Activated T-helper 1 cell treated with anti-CD3 and anti-CD28 coated beads, Interleukin-12 subunit alpha, Interleukin-12 subunit beta, Interleukin-2, Interleukin-4 antibody, amounts not matched to agents 30 ng/mL and 10 ng/mL and 1 ng/mL, durations not matched to agents 14 hours and 24 hours and 36 hours (primary cell): ENCODE data around the gene SYN1. TPM values are rescaled to one million over a fixed set of nuclear protein-coding genes. Genes with fewer than 3 reads are reported as not detected.

Experiments used
- DNase-seq: peaks from one replicate; pipeline ENCODE4 v3.0.0; 2021; ENCODE audit warnings: low spot score
- H3K27ac Mint-ChIP-seq: one replicate; pipeline ENCODE4 v1.8.0; 2021; ENCODE audit warnings: mild to moderate bottlenecking, mixed read lengths
- H3K27me3 Mint-ChIP-seq: one replicate; pipeline ENCODE4 v1.8.0; 2022; ENCODE audit warnings: mild to moderate bottlenecking, moderate library complexity, mixed read lengths; ENCODE audit not compliant: insufficient read depth
- H3K36me3 Mint-ChIP-seq: one replicate; pipeline ENCODE4 v1.8.0; 2021; ENCODE audit warnings: low read depth, mixed read lengths
- H3K4me1 Mint-ChIP-seq: one replicate; pipeline ENCODE4 v1.8.0; 2021; ENCODE audit warnings: low read depth, mixed read lengths
- H3K4me3 Mint-ChIP-seq: one replicate; pipeline ENCODE4 v1.8.0; 2021; ENCODE audit warnings: mild to moderate bottlenecking, moderate library complexity, mixed read lengths
- H3K9me3 Mint-ChIP-seq: one replicate; pipeline ENCODE4 v1.8.0; 2021; ENCODE audit warnings: mixed read lengths
- intact Hi-C: fragments of 100-400 bp; cut with micrococcal nuclease; formaldehyde crosslinking; loops from one replicate; pipeline ENCODE4 v1.15.1; 2024
- total RNA-seq: library from RNA; stranded (reverse); gene quantifications from 2 replicates; pipeline ENCODE4 v1.2.3, GENCODE V29; 2022

The SYN1 gene
- total RNA-seq, 1 donor from 2014 or later = 0.21 TPM

DNA sequence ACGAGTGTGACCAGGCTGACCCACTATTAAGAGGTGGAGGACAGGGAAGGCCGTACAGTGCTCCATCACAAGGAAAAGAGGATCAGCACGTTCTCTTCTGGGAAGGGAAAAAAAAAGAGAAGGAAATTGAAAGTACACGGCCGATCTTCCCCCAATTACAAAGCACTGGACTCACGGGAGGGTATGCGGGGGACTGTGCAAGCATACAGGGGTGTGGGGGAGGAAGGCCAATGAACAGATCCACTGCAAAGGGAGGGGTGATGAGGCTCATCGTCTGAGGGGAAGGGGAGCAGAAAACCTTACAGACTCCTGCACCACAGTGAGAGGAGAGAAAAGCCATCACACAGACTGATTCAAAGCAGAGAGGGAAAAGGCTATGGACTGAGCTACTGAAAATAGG lies 29.6 kb upstream of the SYN1 start:
- H3K27ac Mint-ChIP-seq = peak overlapping the region; percentile 95
- peaks cover 73% of the 10 kb centered on the region for H3K4me1 Mint-ChIP-seq
- H3K4me3 Mint-ChIP-seq = peak overlapping the region; percentile 95
- H3K36me3 Mint-ChIP-seq = peaks cover 60% of the 10 kb centered on the region
- no peak for DNase-seq
- H3K27me3 Mint-ChIP-seq = no peaks in the 10 kb centered on the region
- no peaks in the 10 kb centered on the region for H3K9me3 Mint-ChIP-seq
- intact Hi-C loops = loop anchor here (2.0 kb wide), 1 partner anchor 14 kb away; no protein-coding TSS in a partner anchor

DNA sequence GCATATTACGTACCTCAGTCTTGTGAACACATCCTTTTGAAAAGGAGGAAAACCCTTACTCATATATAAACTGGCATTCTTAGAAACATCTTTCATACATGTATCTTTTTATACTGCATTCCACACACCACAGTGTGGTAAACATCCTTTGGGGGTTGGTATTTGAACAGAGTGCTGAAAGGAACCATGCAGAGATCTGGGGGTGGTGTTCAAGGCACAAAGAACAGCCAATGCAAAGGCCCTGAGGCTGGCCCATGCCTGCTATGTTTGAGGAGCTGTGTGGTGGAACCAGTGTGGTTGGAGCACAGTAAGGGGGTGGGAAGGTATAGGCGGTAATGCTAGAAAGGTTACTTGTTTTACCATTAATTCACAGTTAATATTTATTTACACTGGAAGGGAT lies 28.7 kb upstream of the SYN1 start:
- peaks cover 58% of the 10 kb centered on the region for H3K36me3 Mint-ChIP-seq
- peaks cover 72% of the 10 kb centered on the region for H3K4me1 Mint-ChIP-seq
- intact Hi-C loops = loop anchor here (1.0 to 2.0 kb wide), 2 partner anchors 13 to 14 kb away; no protein-coding TSS in a partner anchor
- peak overlapping the region; percentile 95 for H3K27ac Mint-ChIP-seq
- no peak for DNase-seq
- H3K9me3 Mint-ChIP-seq = no peaks in the 10 kb centered on the region
- H3K27me3 Mint-ChIP-seq = no peaks in the 10 kb centered on the region
- H3K4me3 Mint-ChIP-seq = peak overlapping the region; percentile 95

DNA sequence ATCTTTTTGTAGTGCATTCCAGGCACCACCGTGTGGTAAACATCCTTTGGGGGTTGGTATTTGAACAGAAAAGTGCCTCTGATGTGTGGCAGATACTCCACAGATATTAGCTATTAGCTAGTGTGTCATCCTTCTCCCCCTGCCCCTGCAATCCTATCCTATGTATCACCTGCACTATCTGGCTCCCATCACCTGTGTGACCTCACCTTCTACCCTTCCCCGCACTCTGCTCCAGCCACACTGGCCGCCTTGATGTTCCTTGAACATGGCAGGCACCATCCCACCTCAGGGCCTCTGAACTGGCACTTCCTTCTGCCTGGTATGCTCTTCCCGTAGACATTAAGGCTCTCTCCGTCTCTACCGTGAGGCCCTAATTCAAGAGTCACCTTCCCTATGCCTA lies 27.0 kb upstream of the SYN1 start:
- Mint-ChIP-seq H3K27ac (no peak overlapping the region), H3K4me3 (peak overlapping the region; percentile 20), H3K9me3 (no peaks in the 10 kb centered on the region), H3K4me1 (peaks cover 55% of the 10 kb centered on the region), H3K27me3 (no peaks in the 10 kb centered on the region), H3K36me3 (peaks cover 46% of the 10 kb centered on the region)
- no peak for DNase-seq
- intact Hi-C loops = no loop called here

DNA sequence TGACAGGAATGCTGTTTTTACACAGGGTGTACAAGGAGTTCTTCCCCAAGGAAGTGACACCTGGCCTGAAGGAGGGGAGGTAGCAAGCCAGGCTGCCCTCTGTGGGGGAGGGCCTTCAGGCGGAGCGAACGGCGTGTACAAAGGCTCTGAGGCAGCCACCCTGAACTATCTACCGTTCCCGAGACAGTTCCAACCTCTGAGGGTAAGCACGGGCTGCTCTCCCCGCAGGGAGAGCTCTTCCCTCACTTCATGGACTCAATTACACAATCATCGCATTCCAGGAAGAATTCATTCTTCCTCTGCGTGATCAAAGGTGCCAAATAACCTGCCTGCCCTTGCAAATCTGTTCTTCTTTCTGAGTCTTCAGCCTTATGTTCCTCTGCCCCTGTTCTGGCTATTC lies 25.9 kb upstream of the SYN1 start:
- Mint-ChIP-seq H3K27me3 (no peaks in the 10 kb centered on the region), H3K27ac (peak overlapping the region; percentile 23), H3K9me3 (no peaks in the 10 kb centered on the region), H3K4me3 (no peak overlapping the region), H3K36me3 (peaks cover 43% of the 10 kb centered on the region), H3K4me1 (peaks cover 44% of the 10 kb centered on the region)
- no peak for DNase-seq
- intact Hi-C loops = no loop called here

DNA sequence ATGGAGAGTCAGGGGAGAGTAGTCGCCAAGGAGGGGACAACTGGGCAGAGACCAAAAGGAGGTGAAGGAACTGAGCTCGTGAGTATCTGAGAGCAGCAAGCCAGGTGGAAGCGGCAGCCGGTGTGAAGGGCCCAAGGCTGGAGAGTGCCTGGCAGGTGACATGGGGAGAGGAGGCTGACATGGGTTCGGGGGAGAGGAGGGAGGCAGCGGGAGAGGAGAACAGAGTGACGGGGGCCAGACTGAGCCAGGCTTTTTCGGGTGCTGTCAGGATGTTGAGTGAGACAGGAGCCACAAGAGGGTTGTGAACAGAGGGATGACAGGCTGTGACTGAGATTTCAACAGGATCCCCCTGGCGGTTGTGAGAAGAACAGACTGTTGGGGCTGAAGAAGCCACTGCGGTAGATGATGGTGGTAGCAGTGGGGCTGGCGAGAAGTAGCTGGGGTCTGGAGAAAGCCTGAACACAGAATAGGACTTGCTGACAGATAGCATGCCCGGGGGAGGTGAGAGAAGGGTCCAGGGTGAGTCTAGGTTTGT lies 25.0 kb upstream of the SYN1 start:
- peaks cover 47% of the 10 kb centered on the region for H3K4me1 Mint-ChIP-seq
- H3K4me3 Mint-ChIP-seq = no peak overlapping the region
- H3K27ac Mint-ChIP-seq = no peak overlapping the region
- no peak for DNase-seq
- H3K27me3 Mint-ChIP-seq = no peaks in the 10 kb centered on the region
- peaks cover 8% of the 10 kb centered on the region for H3K9me3 Mint-ChIP-seq
- intact Hi-C loops = no loop called here
- H3K36me3 Mint-ChIP-seq = peaks cover 51% of the 10 kb centered on the region

DNA sequence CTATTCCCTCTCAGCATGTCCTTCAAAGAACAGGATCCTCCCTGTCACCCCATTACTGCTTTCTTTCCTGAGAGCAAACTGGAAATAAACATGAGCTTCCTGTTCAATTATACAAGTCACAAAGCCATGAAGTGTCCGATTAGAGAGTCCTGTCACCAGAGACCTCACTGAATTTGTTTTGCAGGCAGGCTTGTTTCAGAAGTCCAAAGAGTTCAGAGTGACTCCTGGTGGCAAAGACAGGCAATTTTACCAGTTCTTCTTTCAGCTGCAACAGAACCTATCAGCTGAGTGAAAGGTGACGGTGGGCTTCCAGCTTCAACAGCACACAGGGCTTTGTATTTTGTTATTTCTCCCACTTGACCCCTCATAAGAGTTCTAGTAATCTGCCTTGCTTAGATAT lies 24.3 kb upstream of the SYN1 start:
- Mint-ChIP-seq H3K9me3 (peaks cover 10% of the 10 kb centered on the region), H3K27me3 (no peaks in the 10 kb centered on the region), H3K27ac (no peak overlapping the region), H3K4me1 (peaks cover 43% of the 10 kb centered on the region), H3K36me3 (peaks cover 52% of the 10 kb centered on the region), H3K4me3 (no peak overlapping the region)
- no peak for DNase-seq
- intact Hi-C loops = no loop called here

DNA sequence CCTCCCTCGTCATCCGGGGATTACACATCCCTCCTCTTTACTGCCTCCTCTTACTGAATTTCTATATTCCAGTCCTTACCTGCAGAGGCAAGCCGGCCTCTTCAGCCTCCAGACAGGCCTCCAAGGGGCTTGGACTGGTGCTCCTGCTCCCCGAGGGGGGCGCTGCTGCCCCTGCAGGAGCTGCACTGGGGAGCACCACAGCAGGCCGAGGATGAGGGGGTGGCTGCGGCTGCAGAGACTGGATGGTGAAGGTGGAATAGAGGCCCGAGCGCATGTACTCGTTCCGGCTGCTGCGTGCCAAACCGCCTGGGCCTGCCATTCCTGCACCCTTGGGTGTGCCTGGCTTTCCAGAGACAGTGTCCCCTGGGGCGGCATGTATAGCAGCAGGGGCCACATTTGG lies 19.2 kb upstream of the SYN1 start:
- Mint-ChIP-seq H3K27me3 (no peaks in the 10 kb centered on the region), H3K4me1 (peaks cover 23% of the 10 kb centered on the region), H3K9me3 (peaks cover 10% of the 10 kb centered on the region), H3K4me3 (peak overlapping the region; percentile 67), H3K27ac (no peak overlapping the region), H3K36me3 (peaks cover 48% of the 10 kb centered on the region)
- intact Hi-C loops = no loop called here
- DNase-seq = no peak

DNA sequence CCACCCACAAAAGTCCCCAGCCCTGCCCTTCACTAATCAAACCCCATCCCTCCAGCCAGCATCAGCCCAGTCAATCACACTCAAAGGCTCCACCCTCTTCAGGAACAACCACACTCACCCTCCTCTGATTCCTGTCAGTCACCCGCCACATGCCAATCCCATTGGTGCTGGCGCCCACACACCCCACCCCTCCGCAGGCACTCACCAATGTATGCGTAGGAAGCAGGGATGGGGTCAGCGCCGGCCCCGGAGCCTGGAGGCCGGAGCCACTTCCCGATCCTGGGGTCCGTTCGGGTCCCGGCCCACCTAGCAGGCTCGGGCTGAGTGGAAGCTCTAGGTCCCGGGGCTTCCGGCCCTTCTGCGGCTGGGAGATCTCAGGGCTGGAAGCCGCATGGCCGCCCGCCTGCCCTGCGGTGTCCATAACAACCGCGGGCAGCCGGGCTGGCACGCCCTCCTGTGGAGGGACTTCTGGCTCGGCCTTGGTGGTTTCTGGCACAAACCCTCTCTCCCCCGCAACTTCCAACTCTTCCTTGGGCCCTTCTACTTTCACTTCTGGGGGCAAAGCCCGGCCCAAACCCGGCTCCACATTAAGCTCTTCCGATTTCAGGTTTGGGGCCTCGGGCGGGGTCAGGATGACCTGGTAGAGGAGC lies 18.0 kb upstream of the SYN1 start:
- Mint-ChIP-seq H3K27ac (peak overlapping the region; percentile 40), H3K27me3 (peaks cover 2% of the 10 kb centered on the region), H3K4me3 (peak overlapping the region; percentile 67), H3K4me1 (peaks cover 23% of the 10 kb centered on the region), H3K9me3 (peaks cover 10% of the 10 kb centered on the region), H3K36me3 (peaks cover 48% of the 10 kb centered on the region)
- DNase-seq = no peak
- intact Hi-C loops = no loop called here

DNA sequence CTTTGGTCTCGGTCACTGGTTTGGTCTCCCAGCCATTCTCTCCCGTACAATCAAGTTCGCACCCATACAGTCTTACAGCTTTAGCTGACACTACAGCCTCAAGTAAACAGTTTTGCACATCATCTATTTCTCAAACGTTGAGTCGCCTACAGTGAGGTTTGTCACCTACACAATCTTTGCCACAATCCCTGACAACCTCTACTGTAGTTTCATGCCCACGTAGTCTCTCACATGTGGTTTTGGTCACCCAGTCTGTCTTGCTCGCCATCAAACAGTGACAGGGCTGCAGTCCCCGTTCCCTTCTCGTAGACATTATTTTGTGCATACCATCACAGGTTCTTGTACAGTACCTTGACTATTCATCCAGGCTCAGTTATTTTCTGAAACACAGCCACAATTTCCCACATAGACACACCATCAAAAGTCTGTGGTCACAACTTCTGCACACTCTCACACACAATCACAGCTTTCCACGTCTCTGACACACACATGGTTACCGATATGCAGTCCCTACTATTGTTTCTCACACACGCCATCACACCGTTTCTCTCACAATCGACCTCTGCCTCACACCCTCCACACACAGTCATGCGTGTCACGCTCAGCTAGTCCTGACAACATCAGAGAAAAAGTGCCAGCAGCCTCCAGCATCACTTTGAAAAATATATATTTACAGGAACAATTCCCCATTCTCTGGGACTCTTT lies 15.4 kb upstream of the SYN1 start:
- Mint-ChIP-seq H3K27ac (no peak overlapping the region), H3K4me3 (no peak overlapping the region), H3K27me3 (peaks cover 2% of the 10 kb centered on the region), H3K36me3 (peaks cover 36% of the 10 kb centered on the region), H3K4me1 (peaks cover 25% of the 10 kb centered on the region), H3K9me3 (peaks cover 6% of the 10 kb centered on the region)
- DNase-seq = no peak
- intact Hi-C loops = loop anchor here (1.0 to 2.0 kb wide), 4 partner anchors 13 to 74 kb away; partner anchors contain the start of gene ARAF

DNA sequence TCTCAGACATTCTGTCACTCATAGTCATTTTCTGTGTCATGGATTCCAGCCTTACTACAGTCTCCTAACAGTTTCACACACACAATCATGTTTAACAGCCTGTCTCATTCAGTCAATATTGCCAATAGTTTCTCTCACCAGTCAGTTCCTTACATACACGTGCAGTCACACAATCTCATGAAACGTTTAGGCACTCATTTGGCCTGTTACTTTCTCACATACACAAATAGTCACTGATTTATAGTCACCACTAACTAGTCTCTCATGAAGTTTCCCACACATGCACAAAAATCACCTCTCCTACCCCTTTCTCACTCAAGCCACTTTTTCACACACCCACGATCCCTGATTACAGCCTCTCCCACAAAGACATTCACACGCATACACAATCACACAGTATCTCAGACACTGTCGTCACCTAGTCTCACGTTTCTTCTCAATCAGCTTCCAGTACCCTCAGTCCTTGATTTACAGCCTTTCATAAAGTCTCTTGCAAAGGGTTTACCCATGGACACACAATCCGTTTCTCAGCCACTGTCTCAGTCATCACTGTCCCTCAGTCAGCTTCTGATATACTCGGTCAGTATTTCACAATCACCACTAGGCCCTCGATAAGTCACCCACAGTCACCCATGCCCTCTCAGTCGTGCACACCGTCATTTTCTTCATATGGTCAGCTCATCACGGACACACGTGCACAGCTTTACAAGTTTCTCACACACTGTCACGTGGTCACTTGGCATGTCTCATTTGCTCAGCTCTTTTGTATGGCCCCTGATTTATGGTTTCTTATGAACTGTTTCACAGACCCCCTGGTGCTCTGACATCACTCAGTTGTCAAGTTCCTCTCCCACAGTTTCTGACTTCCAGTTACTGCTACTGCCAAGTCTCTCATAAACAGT lies 14.3 kb upstream of the SYN1 start:
- no peak overlapping the region for H3K27ac Mint-ChIP-seq

DNA sequence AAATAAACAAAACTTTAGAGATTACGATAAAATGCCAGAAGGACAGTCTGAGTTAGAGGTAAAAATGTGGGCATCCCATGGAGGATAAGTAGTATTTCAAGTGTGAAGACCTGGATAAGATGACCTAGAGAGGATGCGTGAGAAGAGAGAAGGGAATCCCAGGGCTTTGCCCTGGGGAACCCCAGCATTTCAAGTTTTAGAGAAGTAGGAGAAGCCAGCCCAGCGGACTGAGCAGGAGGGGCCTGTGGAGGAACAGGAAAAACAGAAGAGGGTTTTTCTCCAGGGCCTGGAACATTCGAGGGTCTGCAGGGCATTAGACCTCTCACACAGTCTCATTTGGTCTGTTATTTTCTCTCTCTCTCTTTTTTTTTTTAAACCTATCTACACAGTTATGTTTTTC lies 13.0 kb upstream of the SYN1 start:
- Mint-ChIP-seq H3K4me1 (peaks cover 23% of the 10 kb centered on the region), H3K9me3 (no peaks in the 10 kb centered on the region), H3K36me3 (peaks cover 16% of the 10 kb centered on the region), H3K27ac (no peak overlapping the region), H3K4me3 (no peak overlapping the region), H3K27me3 (peaks cover 2% of the 10 kb centered on the region)
- no peak for DNase-seq
- intact Hi-C loops = no loop called here

More for the DNA sequence above, 14.3 kb upstream of the SYN1 start:
- no peak for DNase-seq
- H3K27me3 Mint-ChIP-seq = peaks cover 2% of the 10 kb centered on the region
- H3K9me3 Mint-ChIP-seq = no peaks in the 10 kb centered on the region
- H3K4me3 Mint-ChIP-seq = no peak overlapping the region
- H3K4me1 Mint-ChIP-seq = peaks cover 27% of the 10 kb centered on the region
- intact Hi-C loops = loop anchor here (2.0 kb wide), 2 partner anchors 13 to 73 kb away; partner anchors contain the start of gene ARAF
- peaks cover 25% of the 10 kb centered on the region for H3K36me3 Mint-ChIP-seq

DNA sequence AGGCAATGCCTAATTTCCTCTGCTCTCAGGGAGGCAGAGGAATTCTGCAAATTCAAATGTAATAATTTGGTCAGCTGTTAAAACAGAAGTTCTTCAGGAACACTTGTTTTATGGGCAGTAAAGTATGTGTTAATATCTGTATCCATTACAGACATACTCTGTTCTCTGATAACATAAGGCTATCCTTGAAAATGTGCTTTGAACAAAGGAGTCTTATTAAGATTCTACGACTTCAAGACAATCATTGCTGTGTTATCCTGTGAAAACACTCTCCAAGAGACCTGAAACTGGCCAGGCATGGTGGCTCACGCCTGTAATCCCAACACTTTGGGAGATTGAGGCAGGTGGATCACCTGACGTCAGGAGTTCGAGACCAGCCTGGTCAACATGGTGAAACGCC lies 12.0 kb upstream of the SYN1 start:
- DNase-seq = no peak
- H3K27me3 Mint-ChIP-seq = peaks cover 2% of the 10 kb centered on the region
- no peaks in the 10 kb centered on the region for H3K9me3 Mint-ChIP-seq
- peaks cover 10% of the 10 kb centered on the region for H3K36me3 Mint-ChIP-seq
- no peak overlapping the region for H3K27ac Mint-ChIP-seq
- H3K4me3 Mint-ChIP-seq = no peak overlapping the region
- intact Hi-C loops = no loop called here
- peaks cover 17% of the 10 kb centered on the region for H3K4me1 Mint-ChIP-seq
